NB4 (cell line): ENCODE data around the gene PPP1R1C.

Experiments
- MAX ChIP-seq: IDR thresholded peaks from 2 replicates; pipeline ENCODE4 v1.6.1; 2011; ENCODE audit warnings: low read depth, low read length
- TF ChIP-seq, protein P1 (sequence below): IDR thresholded peaks from one replicate; pipeline ENCODE4 v1.5.1; 2012; ENCODE audit warnings: low read depth, low read length

DNA sequence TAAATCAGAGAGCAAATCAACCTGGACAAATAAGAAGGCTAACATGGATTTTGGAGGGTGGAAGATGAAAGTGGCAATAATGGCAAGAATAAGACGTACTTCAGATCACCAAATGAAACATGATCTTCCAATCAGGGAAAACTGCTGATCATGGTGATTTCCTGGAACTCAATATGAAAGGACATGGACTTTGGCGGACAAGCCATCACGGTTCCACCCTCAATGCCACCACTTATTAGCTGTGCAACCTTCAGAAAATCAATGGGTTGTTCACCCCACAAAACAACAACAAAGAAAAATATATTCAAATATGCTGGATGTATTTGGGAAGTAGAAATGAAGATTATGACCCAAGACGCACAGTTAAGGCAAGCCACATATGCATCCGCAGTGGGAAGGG lies 81.7 kb downstream of the PPP1R1C start:
- TF ChIP-seq, protein P1, sequence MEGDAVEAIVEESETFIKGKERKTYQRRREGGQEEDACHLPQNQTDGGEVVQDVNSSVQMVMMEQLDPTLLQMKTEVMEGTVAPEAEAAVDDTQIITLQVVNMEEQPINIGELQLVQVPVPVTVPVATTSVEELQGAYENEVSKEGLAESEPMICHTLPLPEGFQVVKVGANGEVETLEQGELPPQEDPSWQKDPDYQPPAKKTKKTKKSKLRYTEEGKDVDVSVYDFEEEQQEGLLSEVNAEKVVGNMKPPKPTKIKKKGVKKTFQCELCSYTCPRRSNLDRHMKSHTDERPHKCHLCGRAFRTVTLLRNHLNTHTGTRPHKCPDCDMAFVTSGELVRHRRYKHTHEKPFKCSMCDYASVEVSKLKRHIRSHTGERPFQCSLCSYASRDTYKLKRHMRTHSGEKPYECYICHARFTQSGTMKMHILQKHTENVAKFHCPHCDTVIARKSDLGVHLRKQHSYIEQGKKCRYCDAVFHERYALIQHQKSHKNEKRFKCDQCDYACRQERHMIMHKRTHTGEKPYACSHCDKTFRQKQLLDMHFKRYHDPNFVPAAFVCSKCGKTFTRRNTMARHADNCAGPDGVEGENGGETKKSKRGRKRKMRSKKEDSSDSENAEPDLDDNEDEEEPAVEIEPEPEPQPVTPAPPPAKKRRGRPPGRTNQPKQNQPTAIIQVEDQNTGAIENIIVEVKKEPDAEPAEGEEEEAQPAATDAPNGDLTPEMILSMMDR, result no peak
- TF ChIP-seq MAX, result no peak
